ENCODE measurements around the gene CYREN. TPM values are rescaled to one million over a fixed set of nuclear protein-coding genes. Genes with fewer than 3 reads are reported as not detected.

Gene CYREN
- total and polyA plus RNA-seq, 2 donors from 2014 or later = 39.4 to 89.3 TPM

DNA sequence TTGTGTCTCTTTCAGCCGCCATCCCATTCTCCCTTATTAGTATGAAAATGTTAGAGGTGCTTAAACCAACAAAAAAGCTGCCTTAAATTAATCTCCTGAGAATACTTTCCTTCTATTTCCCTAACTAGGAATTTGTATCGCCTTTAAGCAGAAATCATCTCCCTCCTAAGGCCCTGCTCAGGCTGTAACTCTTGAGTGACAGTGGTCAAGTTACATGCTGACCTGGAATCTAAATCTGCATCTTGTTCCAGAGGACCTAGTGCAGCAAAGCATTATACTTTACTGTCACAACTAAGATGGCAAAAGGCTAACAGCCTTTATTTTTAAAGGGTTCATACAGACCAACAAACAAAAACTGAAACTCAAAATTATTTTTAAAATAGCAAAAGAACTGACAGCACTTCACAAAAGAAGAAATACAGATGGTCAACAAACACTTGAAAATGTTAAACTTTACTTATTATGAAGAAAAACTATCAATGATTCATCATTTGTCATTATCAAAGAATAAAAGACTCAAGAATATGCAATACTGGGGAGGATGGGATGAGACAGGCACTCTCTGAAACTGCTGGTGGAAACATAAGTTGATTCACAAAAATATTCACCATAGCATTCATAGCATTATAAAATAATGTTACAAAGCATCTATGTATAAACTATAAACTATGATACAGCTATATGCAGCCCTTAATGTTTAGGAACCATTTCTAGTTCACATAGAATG, 11.0 kb downstream of the CYREN start:
- no peaks in the 10 kb centered on the region for H3K27me3 ChIP-seq (ENCODE audit: control insufficient read depth, insufficient read depth, low read length)
- peaks cover 0 to 4% (median 0%) of the 10 kb centered on the region in 3 donors for H3K36me3 ChIP-seq (ENCODE audit: control insufficient read depth in 2 of 3, insufficient read depth in 3 of 3, low read length in 3 of 3)
- intact Hi-C loops (cut with DNase I) = no loop called here
- TF ChIP-seq CTCF (IDR thresholded peaks at IDR 0.05; ENCODE audit: borderline replicate concordance, extremely low read depth, insufficient read depth) = no peak
- peak overlapping the region in 1 of 3 donors; percentile 3 for H3K4me3 ChIP-seq (ENCODE audit: low read length in 3 of 3)
- H3K4me1 ChIP-seq (ENCODE audit: control insufficient read depth in 2 of 3, insufficient read depth in 2 of 3, low read depth in 1 of 3, low read length in 3 of 3) = peaks cover 5 to 47% (median 24%) of the 10 kb centered on the region in 3 donors
- H3K27ac ChIP-seq (ENCODE audit: low read depth in 2 of 2, low read length in 2 of 2) = peak overlapping the region; percentile 35 to 87
- H3K9ac ChIP-seq (ENCODE audit: low read length in 3 of 3) = no peak overlapping the region
- peaks cover 0 to 11% (median 2%) of the 10 kb centered on the region in 3 donors for H3K9me3 ChIP-seq (ENCODE audit: control insufficient read depth in 2 of 3, insufficient read depth in 1 of 3, low read length in 3 of 3)
- peak in 1 of 5 donors; percentile 29 for DNase-seq
- FAIRE-seq = no peak

GRCh38 chr7:135158874-135159273, 11.6 kb downstream of the CYREN start:
- H3K4me1 ChIP-seq (ENCODE audit: control insufficient read depth in 2 of 3, insufficient read depth in 2 of 3, low read depth in 1 of 3, low read length in 3 of 3) = peaks cover 5 to 47% (median 24%) of the 10 kb centered on the region in 3 donors
- no peak for TF ChIP-seq CTCF (IDR thresholded peaks at IDR 0.05; ENCODE audit: borderline replicate concordance, extremely low read depth, insufficient read depth)
- no peaks in the 10 kb centered on the region for H3K27me3 ChIP-seq (ENCODE audit: control insufficient read depth, insufficient read depth, low read length)
- peaks cover 0 to 11% (median 2%) of the 10 kb centered on the region in 3 donors for H3K9me3 ChIP-seq (ENCODE audit: control insufficient read depth in 2 of 3, insufficient read depth in 1 of 3, low read length in 3 of 3)
- no peak overlapping the region for H3K4me3 ChIP-seq (ENCODE audit: low read length in 3 of 3)
- intact Hi-C loops (cut with DNase I) = no loop called here
- H3K27ac ChIP-seq (ENCODE audit: low read depth in 2 of 2, low read length in 2 of 2) = peak overlapping the region; percentile 22 to 87
- DNase-seq (no peak), FAIRE-seq (no peak)
- H3K9ac ChIP-seq (ENCODE audit: low read length in 3 of 3) = no peak overlapping the region
- H3K36me3 ChIP-seq (ENCODE audit: control insufficient read depth in 2 of 3, insufficient read depth in 3 of 3, low read length in 3 of 3) = no peaks in the 10 kb centered on the region

DNA sequence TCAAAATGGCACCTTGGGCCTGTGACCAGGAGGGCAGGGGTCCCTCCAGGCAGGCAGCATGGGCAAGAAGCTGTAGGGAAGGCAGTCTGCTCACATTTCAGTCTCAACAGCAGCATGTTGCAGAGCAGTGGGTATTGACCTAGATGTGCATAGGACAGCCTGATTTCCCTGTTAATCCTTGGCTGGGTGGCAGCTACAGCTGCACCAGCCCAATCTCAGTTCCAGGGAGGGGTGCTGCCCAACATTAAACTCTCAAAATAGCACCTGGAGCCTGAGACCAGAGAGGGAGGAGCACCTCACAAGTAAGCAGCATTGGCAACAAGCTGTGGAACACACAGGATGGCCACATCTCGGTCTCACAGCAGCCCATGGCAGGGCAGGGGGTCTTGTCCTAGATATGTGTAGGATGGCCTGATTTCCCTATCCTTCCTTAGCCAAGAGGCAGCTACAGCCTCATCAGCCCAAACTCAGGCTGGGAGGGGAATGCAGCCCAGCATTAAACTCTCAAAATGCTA, 12.3 kb downstream of the CYREN start:
- Histone ChIP-seq H3K4me3 (ENCODE audit: low read length in 3 of 3) (no peak overlapping the region), H3K27me3 (ENCODE audit: control insufficient read depth, insufficient read depth, low read length) (no peaks in the 10 kb centered on the region), H3K27ac (ENCODE audit: low read depth in 2 of 2, low read length in 2 of 2) (peak overlapping the region; percentile 22 to 87), H3K9me3 (ENCODE audit: control insufficient read depth in 2 of 3, insufficient read depth in 1 of 3, low read length in 3 of 3) (peaks cover 0 to 15% (median 2%) of the 10 kb centered on the region in 3 donors), H3K4me1 (ENCODE audit: control insufficient read depth in 2 of 3, insufficient read depth in 2 of 3, low read depth in 1 of 3, low read length in 3 of 3) (peaks cover 5 to 47% (median 24%) of the 10 kb centered on the region in 3 donors), H3K9ac (ENCODE audit: low read length in 3 of 3) (no peak overlapping the region), H3K36me3 (ENCODE audit: control insufficient read depth in 2 of 3, insufficient read depth in 3 of 3, low read length in 3 of 3) (no peaks in the 10 kb centered on the region)
- DNase-seq (no peak), FAIRE-seq (no peak)
- intact Hi-C loops (cut with DNase I) = no loop called here
- TF ChIP-seq CTCF (IDR thresholded peaks at IDR 0.05; ENCODE audit: borderline replicate concordance, extremely low read depth, insufficient read depth) = no peak

All from kidney (tissue), 14 donors.